PC-3 (cell line): ENCODE data around the gene IL3. TPM values are rescaled to one million over a fixed set of nuclear protein-coding genes. Genes with fewer than 3 reads are reported as not detected.

Experiments used
- ATAC-seq: fragments of 200-7000 bp; cut with Tn5 transposase; 2 replicates; pipeline ENCODE4 v1.9.1; 2020; ENCODE audit warnings: mild to moderate bottlenecking, moderate library complexity
- BruUV-seq: library from RNA; stranded (reverse); fragments of 400-500 nt; replicated peaks from 2 replicates; lab custom pipeline; 2021; lab: Mats Ljungman, UMichigan
- CTCF ChIA-PET: fragments of 300-600 bp; sonication (Branson Sonifier 250); formaldehyde crosslinking; loops from one replicate; lab custom pipeline; 2022; ENCODE audit warnings: antibody characterized with exemption; lab: Charles Lee
- POLR2A ChIA-PET: fragments of 300-600 bp; sonication (Branson Sonifier 250); formaldehyde crosslinking; loops from one replicate; lab custom pipeline; 2022; ENCODE audit warnings: antibody characterized with exemption; ENCODE audit not compliant: unreplicated experiment; lab: Charles Lee
- DNase-seq: peaks from one replicate; pipeline ENCODE4 v3.0.0-alpha.2; 2015
- H2AFZ ChIP-seq: fragments of 300-600 bp; sonication (generic); 2 replicates; pipeline ENCODE4 v1.6.0; 2016; ENCODE audit warnings: antibody characterized with exemption, low read length
- H3F3A ChIP-seq: fragments of 300-600 bp; sonication (generic); one replicate; pipeline ENCODE4 v1.6.0; 2017; ENCODE audit warnings: antibody characterized with exemption, low read length, control low read depth, mild to moderate bottlenecking; ENCODE audit not compliant: unreplicated experiment
- H3K27ac ChIP-seq: fragments of 300-600 bp; sonication (generic); 2 replicates; pipeline ENCODE4 v1.5.1; 2016; ENCODE audit warnings: mild to moderate bottlenecking, low read length
- H3K27me3 ChIP-seq: fragments of 300-600 bp; sonication (generic); 2 replicates; pipeline ENCODE4 v1.6.1; 2016; ENCODE audit warnings: low read length, mixed read lengths
- H3K36me3 ChIP-seq: fragments of 300-600 bp; sonication (generic); 2 replicates; pipeline ENCODE4 v1.6.1; 2016; ENCODE audit warnings: low read depth, mixed run types, low read length, mixed read lengths
- H3K4me1 ChIP-seq: fragments of 300-600 bp; sonication (generic); 2 replicates; pipeline ENCODE4 v1.5.1; 2016; ENCODE audit warnings: low read length; ENCODE audit not compliant: insufficient read depth
- H3K4me2 ChIP-seq: fragments of 300-600 bp; sonication (generic); 2 replicates; pipeline ENCODE4 v1.6.0; 2016; ENCODE audit warnings: low read length
- H3K4me3 ChIP-seq: fragments of 300-600 bp; sonication (generic); 2 replicates; pipeline ENCODE4 v1.5.1; 2016; ENCODE audit warnings: mild to moderate bottlenecking, low read length, mixed read lengths
- H3K79me2 ChIP-seq: fragments of 300-600 bp; sonication (generic); 2 replicates; pipeline ENCODE4 v1.6.1; 2017; ENCODE audit warnings: low read length, mixed read lengths
- H3K9ac ChIP-seq: fragments of 300-600 bp; sonication (generic); 2 replicates; pipeline ENCODE4 v1.6.0; 2016; ENCODE audit warnings: mild to moderate bottlenecking, low read length
- H3K9me2 ChIP-seq: fragments of 300-600 bp; sonication (generic); replicated peaks from 2 replicates; pipeline ENCODE4 v1.6.1; 2016; ENCODE audit warnings: mixed run types, low read length, mixed read lengths
- H3K9me3 ChIP-seq: fragments of 300-600 bp; sonication (generic); 2 replicates; pipeline ENCODE4 v1.6.1; 2016; ENCODE audit warnings: low read length, mixed read lengths
- H4K20me1 ChIP-seq: fragments of 300-600 bp; sonication (generic); 2 replicates; pipeline ENCODE4 v1.6.1; 2016; ENCODE audit warnings: low read length, mixed read lengths
- EZH2 ChIP-seq: fragments of 300-600 bp; sonication (generic); IDR thresholded peaks from one replicate; pipeline ENCODE4 v1.6.1; 2017; ENCODE audit warnings: antibody characterized with exemption, mild to moderate bottlenecking, low read length; ENCODE audit not compliant: unreplicated experiment
- EZH2phosphoT487 ChIP-seq: fragments of 300-600 bp; sonication (generic); IDR thresholded peaks from 2 replicates; pipeline ENCODE4 v1.6.1; 2018; ENCODE audit warnings: mild to moderate bottlenecking, antibody characterized with exemption, low read length, borderline replicate concordance
- intact Hi-C: fragments of 100-400 bp; cut with micrococcal nuclease; formaldehyde crosslinking; loops from 2 replicates; pipeline ENCODE4 v1.9.0; 2023
- total RNA-seq: library from RNA; depleted of rRNA; stranded (reverse); fragments of >200 nt; gene quantifications from 2 replicates; pipeline ENCODE4 v1.2.3, GENCODE V29; 2014
- TF ChIP-seq, protein P1 (sequence below): fragments of 300-600 bp; sonication (generic); conservative IDR thresholded peaks from 2 replicates; pipeline ENCODE4 v1.5.1; 2017; ENCODE audit warnings: antibody characterized with exemption, low read depth, mild to moderate bottlenecking, low read length

IL3 gene
- total RNA-seq, 1 experiment from 2014 or later: not detected

DNA sequence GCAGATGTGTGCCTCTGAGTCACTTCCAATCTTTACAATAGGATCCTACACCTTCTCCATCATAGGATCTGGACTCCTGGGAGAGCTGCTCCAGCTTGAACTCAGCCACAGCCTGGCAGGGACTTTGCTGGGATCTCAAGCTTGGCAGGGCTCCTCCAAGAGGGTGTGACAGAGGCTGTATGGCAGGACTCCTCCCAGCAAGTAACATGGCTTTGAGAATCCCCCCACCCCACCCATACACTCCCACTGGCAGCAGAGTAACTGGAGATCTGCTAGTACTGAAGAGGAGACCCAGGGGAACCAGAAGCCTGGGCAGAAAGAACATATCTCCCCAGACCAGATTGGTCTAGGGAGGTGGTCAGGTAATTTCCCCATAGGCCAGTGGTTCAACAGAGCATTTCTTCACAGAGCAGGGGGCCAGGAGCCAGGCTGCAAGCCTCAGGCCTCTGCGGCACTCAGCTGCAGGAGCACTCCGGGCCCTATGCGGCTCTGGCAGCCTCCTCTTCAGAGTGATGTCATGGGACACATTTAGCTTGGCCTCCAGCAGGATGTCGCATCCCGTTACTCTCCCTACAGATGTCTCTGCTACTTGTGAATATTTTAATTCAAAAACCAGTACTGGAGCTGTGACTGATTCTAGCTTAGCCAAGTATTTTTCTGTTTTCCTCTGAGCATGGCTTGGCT lies 47.3 kb upstream of the IL3 start:
- CTCF ChIA-PET: no interaction called here
- H3F3A ChIP-seq: no peaks in the 10 kb centered on the region

GRCh38 chr5:132013711-132014110 lies 46.7 kb upstream of the IL3 start:
- H3F3A ChIP-seq: no peaks in the 10 kb centered on the region
- ChIA-PET POLR2A (no interaction called here), CTCF (no interaction called here)
- H3K9me2 ChIP-seq: no peaks in the 10 kb centered on the region
- no peak overlapping the region for H3K4me2 ChIP-seq
- no peak overlapping the region for H3K27ac ChIP-seq
- H3K9ac ChIP-seq: no peak overlapping the region
- no peaks in the 10 kb centered on the region for H3K79me2 ChIP-seq
- H3K36me3 ChIP-seq: no peaks in the 10 kb centered on the region
- no peak overlapping the region for H2AFZ ChIP-seq
- ATAC-seq (no peak), DNase-seq (no peak)
- no peaks in the 10 kb centered on the region for H3K4me1 ChIP-seq
- H4K20me1 ChIP-seq: no peaks in the 10 kb centered on the region
- H3K27me3 ChIP-seq: no peaks in the 10 kb centered on the region
- TF ChIP-seq EZH2: no peak
- no TSS peak for BruUV-seq
- intact Hi-C loops: loop anchor here (10.0 kb wide), 1 partner anchor 451 kb away; no protein-coding TSS in a partner anchor
- H3K9me3 ChIP-seq: no peaks in the 10 kb centered on the region
- no peak overlapping the region for H3K4me3 ChIP-seq

More for the DNA sequence above, 47.3 kb upstream of the IL3 start:
- no peak overlapping the region for H2AFZ ChIP-seq
- H3K9me3 ChIP-seq: no peaks in the 10 kb centered on the region
- H3K27me3 ChIP-seq: no peaks in the 10 kb centered on the region
- H4K20me1 ChIP-seq: no peaks in the 10 kb centered on the region
- no peaks in the 10 kb centered on the region for H3K79me2 ChIP-seq
- BruUV-seq: no TSS peak
- no peak overlapping the region for H3K9ac ChIP-seq
- POLR2A ChIA-PET: no interaction called here
- no peak overlapping the region for H3K4me3 ChIP-seq
- no peaks in the 10 kb centered on the region for H3K4me1 ChIP-seq
- H3K4me2 ChIP-seq: no peak overlapping the region
- ATAC-seq: no peak
- no peak for TF ChIP-seq EZH2phosphoT487
- no peak for TF ChIP-seq EZH2
- TF ChIP-seq, protein P1, sequence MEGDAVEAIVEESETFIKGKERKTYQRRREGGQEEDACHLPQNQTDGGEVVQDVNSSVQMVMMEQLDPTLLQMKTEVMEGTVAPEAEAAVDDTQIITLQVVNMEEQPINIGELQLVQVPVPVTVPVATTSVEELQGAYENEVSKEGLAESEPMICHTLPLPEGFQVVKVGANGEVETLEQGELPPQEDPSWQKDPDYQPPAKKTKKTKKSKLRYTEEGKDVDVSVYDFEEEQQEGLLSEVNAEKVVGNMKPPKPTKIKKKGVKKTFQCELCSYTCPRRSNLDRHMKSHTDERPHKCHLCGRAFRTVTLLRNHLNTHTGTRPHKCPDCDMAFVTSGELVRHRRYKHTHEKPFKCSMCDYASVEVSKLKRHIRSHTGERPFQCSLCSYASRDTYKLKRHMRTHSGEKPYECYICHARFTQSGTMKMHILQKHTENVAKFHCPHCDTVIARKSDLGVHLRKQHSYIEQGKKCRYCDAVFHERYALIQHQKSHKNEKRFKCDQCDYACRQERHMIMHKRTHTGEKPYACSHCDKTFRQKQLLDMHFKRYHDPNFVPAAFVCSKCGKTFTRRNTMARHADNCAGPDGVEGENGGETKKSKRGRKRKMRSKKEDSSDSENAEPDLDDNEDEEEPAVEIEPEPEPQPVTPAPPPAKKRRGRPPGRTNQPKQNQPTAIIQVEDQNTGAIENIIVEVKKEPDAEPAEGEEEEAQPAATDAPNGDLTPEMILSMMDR: no peak
- H3K9me2 ChIP-seq: no peaks in the 10 kb centered on the region
- intact Hi-C loops: loop anchor here (10.0 kb wide), 1 partner anchor 452 kb away; no protein-coding TSS in a partner anchor
- no peak overlapping the region for H3K27ac ChIP-seq
- DNase-seq: no peak
- no peaks in the 10 kb centered on the region for H3K36me3 ChIP-seq

DNA sequence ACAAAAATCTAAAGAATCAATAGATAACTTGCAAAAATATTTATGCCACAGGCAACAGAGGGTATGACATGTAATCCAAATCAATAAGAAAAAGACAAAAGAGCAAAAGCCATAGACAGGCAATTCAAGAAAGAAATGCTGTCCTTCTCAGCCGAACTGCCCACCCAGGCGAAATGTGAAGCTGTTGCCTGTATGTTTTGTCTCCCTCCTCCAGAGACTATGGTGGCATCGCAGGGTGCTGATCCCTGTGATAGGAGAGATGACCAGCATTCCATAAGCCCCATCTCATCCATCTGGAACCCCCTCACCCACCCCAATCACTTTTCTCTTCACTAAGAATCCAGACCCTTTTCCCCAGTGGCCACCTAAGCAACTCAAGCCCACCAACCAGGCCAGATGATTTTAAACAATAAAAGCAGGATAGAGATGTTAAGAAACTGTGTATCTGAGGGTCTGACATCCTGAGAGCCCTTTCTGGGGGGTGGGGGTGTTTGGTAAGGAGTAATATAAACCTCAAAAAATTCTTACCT lies 43.7 kb upstream of the IL3 start:
- H3K4me3 ChIP-seq: no peak overlapping the region
- H3K36me3 ChIP-seq: no peaks in the 10 kb centered on the region
- no peak overlapping the region for H3K9ac ChIP-seq
- H3K9me2 ChIP-seq: no peaks in the 10 kb centered on the region
- no peaks in the 10 kb centered on the region for H3K79me2 ChIP-seq
- DNase-seq: no peak
- no peak overlapping the region for H3K4me2 ChIP-seq
- BruUV-seq: no TSS peak
- ATAC-seq: no peak
- H3K9me3 ChIP-seq: no peaks in the 10 kb centered on the region
- H3K27me3 ChIP-seq: no peaks in the 10 kb centered on the region
- CTCF ChIA-PET: no interaction called here
- no peaks in the 10 kb centered on the region for H3F3A ChIP-seq
- TF ChIP-seq EZH2: no peak
- TF ChIP-seq EZH2phosphoT487: no peak
- TF ChIP-seq, protein P1: no peak
- H2AFZ ChIP-seq: no peak overlapping the region
- H3K4me1 ChIP-seq: no peaks in the 10 kb centered on the region
- POLR2A ChIA-PET: no interaction called here
- H3K27ac ChIP-seq: no peak overlapping the region
- H4K20me1 ChIP-seq: no peaks in the 10 kb centered on the region
- intact Hi-C loops: loop anchor here (10.0 kb wide), 1 partner anchor 448 kb away; no protein-coding TSS in a partner anchor
